ENCODE measurements around the gene MEF2C. TPM values are rescaled to one million over a fixed set of nuclear protein-coding genes. Genes with fewer than 3 reads are reported as not detected.

MEF2C gene
- total RNA-seq, 2 experiments from 2014 or later = 0.07 to 0.12 TPM

GRCh38 chr5:88727705-88728313 lies 155.2 kb downstream of the MEF2C start:
- DNase-seq (no peak), ATAC-seq (no peak)
- intact Hi-C loops (cut with DNase I, micrococcal nuclease) = loop anchor here (2.0 to 10.0 kb wide), 7 partner anchors 154 to 1807 kb away; partner anchors contain the start of gene MEF2C (in 1 of the 2)
- H3K9me3 Mint-ChIP-seq (ENCODE audit: low read depth) = no peaks in the 10 kb centered on the region
- peaks cover 7% of the 10 kb centered on the region for H3K27me3 Mint-ChIP-seq
- no peaks in the 10 kb centered on the region for H3K4me1 Mint-ChIP-seq
- no peak overlapping the region for H3K4me3 Mint-ChIP-seq
- no peaks in the 10 kb centered on the region for H3K36me3 Mint-ChIP-seq (ENCODE audit: low read depth)
- H3K27ac Mint-ChIP-seq = no peak overlapping the region
- ChIA-PET POLR2A (no interaction called here), CTCF (interaction anchor here (0.7 to 7.4 kb wide), 19 partner anchors 12 to 1538 kb away, joined by 3 to 74 read pairs (median 3); no protein-coding TSS in a partner anchor)

DNA sequence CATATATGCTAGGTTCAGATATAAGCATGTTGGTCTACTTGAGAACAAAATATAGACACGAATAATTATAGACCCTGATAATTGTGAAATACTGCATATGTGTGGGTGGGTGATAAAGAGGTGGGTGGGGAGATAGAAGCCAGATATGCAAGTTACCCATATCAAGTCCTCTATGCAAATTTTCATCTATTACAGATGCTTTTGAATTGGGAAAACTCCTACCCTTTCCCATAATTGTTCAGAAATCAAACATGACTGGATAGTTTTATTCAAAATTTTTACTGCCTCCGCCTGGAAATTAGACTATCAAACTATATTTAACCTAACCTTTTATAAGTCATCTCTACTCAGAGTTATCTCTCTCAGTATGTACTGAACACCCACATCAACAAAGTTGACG lies 157.5 kb downstream of the MEF2C start:
- intact Hi-C loops (cut with DNase I, micrococcal nuclease) = loop anchor here (5.0 to 10.0 kb wide), 6 partner anchors 157 to 1809 kb away; partner anchors contain the start of gene MEF2C (in 1 of the 2)

GRCh38 chr5:88724201-88724600 lies 158.8 kb downstream of the MEF2C start:
- ATAC-seq = no peak
- intact Hi-C loops (cut with DNase I, micrococcal nuclease) = loop anchor here in 1 of 2 experiments (10.0 kb wide), 2 partner anchors 1711 to 1811 kb away; no protein-coding TSS in a partner anchor
- no peak overlapping the region for H3K4me3 Mint-ChIP-seq
- no peaks in the 10 kb centered on the region for H3K9me3 Mint-ChIP-seq (ENCODE audit: low read depth)
- DNase-seq = no peak
- peaks cover 13% of the 10 kb centered on the region for H3K27me3 Mint-ChIP-seq
- ChIA-PET CTCF (interaction anchor here (0.7 to 1.0 kb wide), 6 partner anchors 28 to 944 kb away, joined by 3 to 4 read pairs (median 3); no protein-coding TSS in a partner anchor), POLR2A (no interaction called here)
- H3K27ac Mint-ChIP-seq = no peak overlapping the region
- no peaks in the 10 kb centered on the region for H3K4me1 Mint-ChIP-seq
- H3K36me3 Mint-ChIP-seq (ENCODE audit: low read depth) = no peaks in the 10 kb centered on the region

More for the DNA sequence above, 157.5 kb downstream of the MEF2C start:
- Mint-ChIP-seq H3K27me3 (peaks cover 13% of the 10 kb centered on the region), H3K4me3 (no peak overlapping the region), H3K36me3 (ENCODE audit: low read depth) (no peaks in the 10 kb centered on the region), H3K9me3 (ENCODE audit: low read depth) (no peaks in the 10 kb centered on the region), H3K27ac (no peak overlapping the region), H3K4me1 (no peaks in the 10 kb centered on the region)
- ATAC-seq (no peak), DNase-seq (no peak)
- CTCF ChIA-PET = interaction anchor here (7.4 kb wide), 1 partner anchor 1541 kb away, joined by 74 read pairs; no protein-coding TSS in a partner anchor
- POLR2A ChIA-PET = no interaction called here

- no peak for DNase-seq
- H3K27ac Mint-ChIP-seq = no peak overlapping the region
- ChIA-PET POLR2A (no interaction called here), CTCF (interaction anchor here (0.6 to 1.0 kb wide), 4 partner anchors 10 to 1109 kb away, joined by 3 read pairs; no protein-coding TSS in a partner anchor)
- H3K36me3 Mint-ChIP-seq (ENCODE audit: low read depth) = no peaks in the 10 kb centered on the region
- no peak overlapping the region for H3K4me3 Mint-ChIP-seq
- intact Hi-C loops (cut with DNase I, micrococcal nuclease) = loop anchor here in 1 of 2 experiments (10.0 kb wide), 2 partner anchors 1712 to 1812 kb away; no protein-coding TSS in a partner anchor
- peaks cover 17% of the 10 kb centered on the region for H3K27me3 Mint-ChIP-seq
- H3K4me1 Mint-ChIP-seq = no peaks in the 10 kb centered on the region
- no peak for ATAC-seq
- no peaks in the 10 kb centered on the region for H3K9me3 Mint-ChIP-seq (ENCODE audit: low read depth)
Observed at GRCh38 chr5:88722546-88723073, 160.4 kb downstream of the MEF2C start.

DNA sequence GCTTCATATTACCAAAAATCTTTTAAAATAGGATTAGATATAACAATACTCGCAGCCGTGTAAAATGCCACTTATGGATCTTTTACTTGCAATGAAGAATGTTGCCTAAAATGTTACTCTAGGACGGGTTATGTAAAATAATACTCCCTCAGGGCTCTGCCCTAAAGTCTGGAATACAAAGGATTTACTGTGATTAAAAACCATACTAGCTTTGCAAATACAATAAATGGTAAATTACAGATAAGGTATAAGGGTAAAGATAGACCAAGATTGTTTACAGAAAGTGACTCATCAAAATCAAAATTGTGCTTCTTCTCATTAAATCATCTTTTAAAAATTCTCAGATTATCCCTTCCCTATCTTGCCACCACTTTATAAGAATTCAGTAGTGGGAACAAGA lies 163.6 kb downstream of the MEF2C start:
- Mint-ChIP-seq H3K4me3 (no peak overlapping the region), H3K36me3 (ENCODE audit: low read depth) (no peaks in the 10 kb centered on the region), H3K4me1 (no peaks in the 10 kb centered on the region), H3K27ac (no peak overlapping the region), H3K27me3 (peaks cover 21% of the 10 kb centered on the region), H3K9me3 (ENCODE audit: low read depth) (no peaks in the 10 kb centered on the region)
- intact Hi-C loops (cut with DNase I, micrococcal nuclease) = no loop called here
- ChIA-PET POLR2A (no interaction called here), CTCF (interaction anchor here (0.9 kb wide), 1 partner anchor 10 kb away, joined by 4 read pairs; no protein-coding TSS in a partner anchor)
- no peak for ATAC-seq
- DNase-seq = no peak

- ChIA-PET POLR2A (no interaction called here), CTCF (interaction anchor here (1.3 kb wide), 1 partner anchor 8 kb away, joined by 3 read pairs; no protein-coding TSS in a partner anchor)
- Mint-ChIP-seq H3K4me3 (no peak overlapping the region), H3K36me3 (ENCODE audit: low read depth) (no peaks in the 10 kb centered on the region), H3K27me3 (peaks cover 21% of the 10 kb centered on the region), H3K27ac (no peak overlapping the region), H3K4me1 (no peaks in the 10 kb centered on the region), H3K9me3 (ENCODE audit: low read depth) (no peaks in the 10 kb centered on the region)
- intact Hi-C loops (cut with DNase I, micrococcal nuclease) = no loop called here
- DNase-seq = no peak
- ATAC-seq = no peak
Observed at GRCh38 chr5:88718736-88719135, 164.2 kb downstream of the MEF2C start.

GRCh38 chr5:88716101-88716500 lies 166.9 kb downstream of the MEF2C start:
- Mint-ChIP-seq H3K4me3 (no peak overlapping the region), H3K27ac (no peak overlapping the region)
- POLR2A ChIA-PET = no interaction called here

DNA sequence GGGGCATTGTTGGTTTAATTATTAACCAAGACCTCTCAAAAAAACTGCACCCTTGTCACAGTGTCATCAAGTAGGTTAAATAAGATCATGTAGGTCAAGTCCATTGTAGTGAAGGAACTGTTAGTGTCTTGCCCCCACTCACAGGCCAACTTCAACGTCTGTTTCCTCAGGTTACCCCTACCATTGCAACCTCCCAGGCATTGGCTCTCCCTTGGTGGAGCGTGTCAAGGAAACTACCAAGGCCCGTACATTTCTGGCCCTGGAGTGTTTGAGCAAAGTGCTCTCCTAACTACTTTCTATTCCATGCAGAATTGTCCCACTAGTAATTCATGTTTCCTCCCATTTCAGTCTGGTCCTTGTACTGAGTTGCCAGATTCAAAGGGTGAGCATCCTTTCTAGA lies 167.5 kb downstream of the MEF2C start:
- CTCF ChIA-PET = interaction anchor here (1.1 kb wide), 1 partner anchor 12 kb away, joined by 4 read pairs; no protein-coding TSS in a partner anchor
- DNase-seq (no peak), ATAC-seq (no peak)
- intact Hi-C loops (cut with DNase I, micrococcal nuclease) = no loop called here
- Mint-ChIP-seq H3K9me3 (ENCODE audit: low read depth) (no peaks in the 10 kb centered on the region), H3K27ac (no peak overlapping the region), H3K36me3 (ENCODE audit: low read depth) (no peaks in the 10 kb centered on the region), H3K27me3 (peaks cover 13% of the 10 kb centered on the region), H3K4me3 (no peak overlapping the region), H3K4me1 (no peaks in the 10 kb centered on the region)
- POLR2A ChIA-PET = no interaction called here

More at GRCh38 chr5:88716101-88716500, 166.9 kb downstream of the MEF2C start:
- Mint-ChIP-seq H3K36me3 (ENCODE audit: low read depth) (no peaks in the 10 kb centered on the region), H3K4me1 (no peaks in the 10 kb centered on the region), H3K9me3 (ENCODE audit: low read depth) (no peaks in the 10 kb centered on the region), H3K27me3 (peaks cover 15% of the 10 kb centered on the region)
- CTCF ChIA-PET = no interaction called here
- DNase-seq = no peak
- intact Hi-C loops (cut with DNase I, micrococcal nuclease) = no loop called here
- no peak for ATAC-seq

GRCh38 chr5:88713818-88714217 lies 169.2 kb downstream of the MEF2C start:
- Mint-ChIP-seq H3K4me3 (no peak overlapping the region), H3K9me3 (ENCODE audit: low read depth) (no peaks in the 10 kb centered on the region), H3K27me3 (peaks cover 11% of the 10 kb centered on the region), H3K4me1 (no peaks in the 10 kb centered on the region), H3K36me3 (ENCODE audit: low read depth) (no peaks in the 10 kb centered on the region), H3K27ac (no peak overlapping the region)
- ChIA-PET CTCF (no interaction called here), POLR2A (no interaction called here)
- ATAC-seq (no peak), DNase-seq (no peak)
- intact Hi-C loops (cut with DNase I, micrococcal nuclease) = no loop called here

GRCh38 chr5:88708682-88709398 lies 174.1 kb downstream of the MEF2C start:
- Mint-ChIP-seq H3K4me3 (no peak overlapping the region), H3K27me3 (peaks cover 7% of the 10 kb centered on the region), H3K36me3 (ENCODE audit: low read depth) (no peaks in the 10 kb centered on the region), H3K4me1 (no peaks in the 10 kb centered on the region), H3K9me3 (ENCODE audit: low read depth) (no peaks in the 10 kb centered on the region), H3K27ac (no peak overlapping the region)
- ChIA-PET CTCF (interaction anchor here (1.1 kb wide), 1 partner anchor 692 kb away, joined by 4 read pairs; no protein-coding TSS in a partner anchor), POLR2A (no interaction called here)
- ATAC-seq (no peak), DNase-seq (no peak)
- intact Hi-C loops (cut with DNase I, micrococcal nuclease) = no loop called here

- no peak for DNase-seq
- intact Hi-C loops (cut with DNase I, micrococcal nuclease) = no loop called here
- peaks cover 7% of the 10 kb centered on the region for H3K27me3 Mint-ChIP-seq
- no peaks in the 10 kb centered on the region for H3K4me1 Mint-ChIP-seq
- POLR2A ChIA-PET = no interaction called here
- no peaks in the 10 kb centered on the region for H3K9me3 Mint-ChIP-seq (ENCODE audit: low read depth)
- H3K4me3 Mint-ChIP-seq = no peak overlapping the region
- CTCF ChIA-PET = interaction anchor here (1.1 kb wide), 1 partner anchor 691 kb away, joined by 4 read pairs; no protein-coding TSS in a partner anchor
- ATAC-seq = no peak
- no peak overlapping the region for H3K27ac Mint-ChIP-seq
- no peaks in the 10 kb centered on the region for H3K36me3 Mint-ChIP-seq (ENCODE audit: low read depth)
Observed at GRCh38 chr5:88708021-88708420, 175.0 kb downstream of the MEF2C start.
